Stomach smooth muscle (tissue), 2 donors: ENCODE results near the gene ZNF148.

Experiments used
- H3K27ac ChIP-seq: one replicate; pipeline ENCODE4 v1.7.0; 2013; ENCODE audit warnings: mild to moderate bottlenecking, low read length, inconsistent platforms
- H3K27me3 ChIP-seq, 2 donors: one replicate each; pipeline ENCODE4 v1.7.0; 2013; ENCODE audit warnings: low read length in 2 of 2; ENCODE audit not compliant: insufficient read depth in 2 of 2, control insufficient read depth in 1 of 2
- H3K36me3 ChIP-seq, 2 donors: one replicate each; pipeline ENCODE4 v1.7.0; 2013; ENCODE audit warnings: low read length in 2 of 2; ENCODE audit not compliant: control insufficient read depth in 2 of 2, insufficient read depth in 2 of 2
- H3K4me1 ChIP-seq: one replicate; pipeline ENCODE4 v1.7.0; 2013; ENCODE audit warnings: low read length; ENCODE audit not compliant: control insufficient read depth, insufficient read depth
- H3K4me3 ChIP-seq, 2 donors: one replicate each; pipeline ENCODE4 v1.7.0; 2013; ENCODE audit warnings: low read length in 2 of 2
- H3K9ac ChIP-seq, 2 donors: one replicate each; pipeline ENCODE4 v1.7.0; 2013; ENCODE audit warnings: low read length in 2 of 2, mild to moderate bottlenecking in 1 of 2
- H3K9me3 ChIP-seq, 2 donors: one replicate each; pipeline ENCODE4 v1.7.0; 2013; ENCODE audit warnings: low read length in 2 of 2; ENCODE audit not compliant: control insufficient read depth in 2 of 2
- donor health status: healthy.
- donor health status: Pancreatic carcinoma.

The ZNF148 gene

GRCh38 chr3:125318167-125318865 is 56.8 kb downstream of the ZNF148 start:
- Histone ChIP-seq H3K36me3 (peaks cover 0 to 1% of the 10 kb centered on the region in 2 donors), H3K27ac (no peak overlapping the region), H3K4me3 (no peak overlapping the region), H3K4me1 (no peaks in the 10 kb centered on the region), H3K27me3 (no peaks in the 10 kb centered on the region), H3K9ac (no peak overlapping the region), H3K9me3 (no peaks in the 10 kb centered on the region)

- Histone ChIP-seq H3K36me3 (peaks cover 0 to 3% of the 10 kb centered on the region in 2 donors), H3K27ac (no peak overlapping the region), H3K4me1 (no peaks in the 10 kb centered on the region), H3K9me3 (no peaks in the 10 kb centered on the region), H3K4me3 (no peak overlapping the region), H3K27me3 (no peaks in the 10 kb centered on the region), H3K9ac (no peak overlapping the region)
Observed at GRCh38 chr3:125317761-125318160, 57.4 kb downstream of the ZNF148 start.

- peaks cover 0 to 3% of the 10 kb centered on the region in 2 donors for H3K36me3 ChIP-seq
- H3K27me3 ChIP-seq: no peaks in the 10 kb centered on the region
Observed at GRCh38 chr3:125316949-125317348, 58.2 kb downstream of the ZNF148 start.

GRCh38 chr3:125316246-125316645 is 58.9 kb downstream of the ZNF148 start:
- H3K4me3 ChIP-seq: no peak overlapping the region
- H3K9me3 ChIP-seq: no peaks in the 10 kb centered on the region
- H3K27me3 ChIP-seq: no peaks in the 10 kb centered on the region
- H3K36me3 ChIP-seq: peaks cover 0 to 5% of the 10 kb centered on the region in 2 donors
- no peaks in the 10 kb centered on the region for H3K4me1 ChIP-seq
- no peak overlapping the region for H3K27ac ChIP-seq
- no peak overlapping the region for H3K9ac ChIP-seq

More at GRCh38 chr3:125316949-125317348, 58.2 kb downstream of the ZNF148 start:
- Histone ChIP-seq H3K27ac (no peak overlapping the region), H3K9me3 (no peaks in the 10 kb centered on the region), H3K4me3 (no peak overlapping the region), H3K9ac (no peak overlapping the region), H3K4me1 (no peaks in the 10 kb centered on the region)

GRCh38 chr3:125313060-125313635 is 62.0 kb downstream of the ZNF148 start:
- H3K27ac ChIP-seq: no peak overlapping the region
- no peak overlapping the region for H3K9ac ChIP-seq
- H3K36me3 ChIP-seq: peaks cover 4 to 9% of the 10 kb centered on the region in 2 donors
- H3K9me3 ChIP-seq: no peaks in the 10 kb centered on the region
- no peaks in the 10 kb centered on the region for H3K27me3 ChIP-seq
- H3K4me1 ChIP-seq: no peaks in the 10 kb centered on the region
- no peak overlapping the region for H3K4me3 ChIP-seq

GRCh38 chr3:125310623-125311081 is 64.5 kb downstream of the ZNF148 start:
- no peak overlapping the region for H3K27ac ChIP-seq
- no peaks in the 10 kb centered on the region for H3K9me3 ChIP-seq
- peak overlapping the region in 1 of 2 donors; percentile 35 for H3K4me3 ChIP-seq
- no peaks in the 10 kb centered on the region for H3K27me3 ChIP-seq
- H3K9ac ChIP-seq: no peak overlapping the region
- no peaks in the 10 kb centered on the region for H3K4me1 ChIP-seq
- peaks cover 4 to 9% of the 10 kb centered on the region in 2 donors for H3K36me3 ChIP-seq

- Histone ChIP-seq H3K9ac (no peak overlapping the region), H3K4me1 (no peaks in the 10 kb centered on the region), H3K27ac (no peak overlapping the region), H3K27me3 (no peaks in the 10 kb centered on the region), H3K36me3 (peaks cover 4 to 11% of the 10 kb centered on the region in 2 donors), H3K4me3 (no peak overlapping the region), H3K9me3 (no peaks in the 10 kb centered on the region)
Observed at GRCh38 chr3:125309476-125309875, 65.6 kb downstream of the ZNF148 start.

GRCh38 chr3:125306620-125307019 is 68.5 kb downstream of the ZNF148 start:
- H3K9ac ChIP-seq: no peak overlapping the region
- H3K4me1 ChIP-seq: no peaks in the 10 kb centered on the region
- H3K27ac ChIP-seq: no peak overlapping the region
- peaks cover 7 to 13% of the 10 kb centered on the region in 2 donors for H3K36me3 ChIP-seq
- H3K4me3 ChIP-seq: no peak overlapping the region
- no peaks in the 10 kb centered on the region for H3K9me3 ChIP-seq
- H3K27me3 ChIP-seq: no peaks in the 10 kb centered on the region

GRCh38 chr3:125302932-125303331 is 72.2 kb downstream of the ZNF148 start:
- Histone ChIP-seq H3K27ac (no peak overlapping the region), H3K27me3 (no peaks in the 10 kb centered on the region), H3K36me3 (peaks cover 3 to 10% of the 10 kb centered on the region in 2 donors), H3K9ac (no peak overlapping the region), H3K4me3 (no peak overlapping the region), H3K9me3 (no peaks in the 10 kb centered on the region), H3K4me1 (no peaks in the 10 kb centered on the region)

- Histone ChIP-seq H3K4me1 (no peaks in the 10 kb centered on the region), H3K36me3 (peaks cover 3 to 10% of the 10 kb centered on the region in 2 donors), H3K9ac (no peak overlapping the region), H3K9me3 (no peaks in the 10 kb centered on the region), H3K4me3 (no peak overlapping the region), H3K27ac (no peak overlapping the region), H3K27me3 (no peaks in the 10 kb centered on the region)
Observed at GRCh38 chr3:125300416-125300815, 74.7 kb downstream of the ZNF148 start.

- Histone ChIP-seq H3K9me3 (no peaks in the 10 kb centered on the region), H3K36me3 (no peaks in the 10 kb centered on the region), H3K4me1 (no peaks in the 10 kb centered on the region), H3K27ac (no peak overlapping the region), H3K27me3 (no peaks in the 10 kb centered on the region), H3K9ac (no peak overlapping the region), H3K4me3 (no peak overlapping the region)
Observed at GRCh38 chr3:125294411-125294810, 80.7 kb downstream of the ZNF148 start.
